Prostate gland (tissue), 2 donors: ENCODE measurements around the gene DCUN1D2. TPM values are rescaled to one million over a fixed set of nuclear protein-coding genes. Genes with fewer than 3 reads are reported as not detected.

Experiments used
- DNase-seq: peaks from one replicate; pipeline ENCODE4 v3.0.0-alpha.2; 2019; ENCODE audit warnings: low spot score
- H3K27ac ChIP-seq, 2 donors: fragments of 200-600 bp; sonication (generic); 2 replicates each; pipeline ENCODE4 v1.5.1; 2017 to 2019
- H3K27me3 ChIP-seq: fragments of 200-600 bp; sonication (generic); replicated peaks from 2 replicates; pipeline ENCODE4 v1.5.1; 2019; ENCODE audit not compliant: insufficient read depth
- H3K36me3 ChIP-seq, 2 donors: fragments of 200-600 bp; sonication (generic); 1 replicate in 1 of 2; 2 replicates in 1 of 2; pipeline versions ENCODE4 v1.5.1 to v1.8.1; 2017 to 2019
- H3K4me1 ChIP-seq: fragments of 200-600 bp; sonication (generic); replicated peaks from 2 replicates; pipeline ENCODE4 v1.5.1; 2019
- H3K4me3 ChIP-seq, 2 donors: fragments of 200-600 bp; sonication (generic); 2 replicates each; pipeline ENCODE4 v1.5.1; 2017 to 2019
- H3K9me3 ChIP-seq: fragments of 200-600 bp; sonication (generic); 2 replicates; pipeline ENCODE4 v1.5.1; 2017
- POLR2A ChIP-seq: fragments of 450-650 bp; IDR thresholded peaks from one replicate; pipeline ENCODE4 v1.6.1; 2016; ENCODE audit warnings: antibody characterized with exemption, mild to moderate bottlenecking
- POLR2AphosphoS5 ChIP-seq: sonication (generic); formaldehyde crosslinking; IDR thresholded peaks from one replicate; pipeline ENCODE4 v1.6.1; 2017; ENCODE audit warnings: antibody characterized with exemption
- WGBS: methylation state at CpG from one replicate; pipeline ENCODE4 v1.1.5; 2018; 5-methylcytosine and 5-hydroxymethylcytosine counted together
- intact Hi-C: fragments of 100-400 bp; cut with DNase I; formaldehyde crosslinking; loops from one replicate; pipeline ENCODE4 v1.14.2; 2022
- total RNA-seq, 2 donors: library from RNA; depleted of rRNA; stranded (reverse); fragments of >200 nt; gene quantifications; one replicate each; pipeline ENCODE4 v1.1.0, GENCODE V29; 2016
- TF ChIP-seq, protein P1 (sequence below), 4 experiments: fragments of 200-600 bp in 2 of 4; fragments of 450-650 bp in 2 of 4; sonication (generic) in 2 of 4; IDR thresholded peaks; 1 replicate in 3 of 4; 2 replicates in 1 of 4; pipeline ENCODE4 v1.5.1; 2016 to 2019; ENCODE audit warnings: antibody characterized with exemption in 4 of 4, mild to moderate bottlenecking in 2 of 4, moderate library complexity in 2 of 4

Gene DCUN1D2
- total RNA-seq, 2 donors from 2014 or later, result 11.0 to 48.0 TPM

DNA sequence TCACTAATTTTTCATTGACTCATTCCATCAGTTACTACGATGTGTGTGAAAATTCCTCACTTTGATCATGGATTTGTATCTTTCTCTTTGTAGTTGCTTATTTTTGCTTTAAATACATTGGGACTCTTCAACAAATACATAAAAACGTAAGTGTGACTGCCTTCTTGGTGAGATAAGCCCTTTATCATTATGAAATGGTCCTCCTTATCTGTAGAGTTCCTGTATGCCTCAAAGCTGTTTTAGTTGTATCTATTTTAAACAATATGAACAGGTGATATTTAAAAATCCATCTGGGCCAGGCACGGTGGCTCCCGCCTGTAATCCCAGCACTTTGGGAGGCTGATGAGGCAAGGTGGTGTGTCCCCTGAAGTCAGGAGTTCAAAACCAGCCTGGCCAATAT, 11.3 kb downstream of the DCUN1D2 start:
- Histone ChIP-seq H3K36me3 (no peaks in the 10 kb centered on the region), H3K27ac (no peak overlapping the region)
- 82% methylated on average over 4 of the region's 4 CpGs for WGBS

DNA sequence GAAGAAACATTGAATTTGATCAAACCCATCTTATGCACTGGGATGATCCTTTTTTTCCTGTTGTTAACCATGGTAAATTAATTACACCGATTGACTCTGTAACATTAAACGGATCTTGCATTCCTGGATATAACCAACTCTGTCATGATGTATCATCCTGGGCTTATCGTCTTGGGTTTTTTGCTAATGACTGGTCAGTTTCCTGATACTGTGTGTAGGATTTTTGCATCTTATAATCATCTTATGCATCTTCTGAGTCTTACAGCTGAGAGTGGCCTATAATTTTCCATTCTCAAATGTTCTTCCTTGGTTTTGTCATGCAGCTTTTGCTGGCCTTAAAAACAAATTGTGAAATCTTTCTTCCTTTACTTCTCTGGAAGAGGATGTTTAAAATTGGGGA, 12.8 kb downstream of the DCUN1D2 start:
- WGBS, result 98% methylated on average over 3 of the region's 3 CpGs
- Histone ChIP-seq H3K4me3 (no peak overlapping the region), H3K27ac (no peak overlapping the region), H3K9me3 (no peaks in the 10 kb centered on the region), H3K36me3 (no peaks in the 10 kb centered on the region), H3K27me3 (no peaks in the 10 kb centered on the region), H3K4me1 (no peaks in the 10 kb centered on the region)
- TF ChIP-seq, protein P1, sequence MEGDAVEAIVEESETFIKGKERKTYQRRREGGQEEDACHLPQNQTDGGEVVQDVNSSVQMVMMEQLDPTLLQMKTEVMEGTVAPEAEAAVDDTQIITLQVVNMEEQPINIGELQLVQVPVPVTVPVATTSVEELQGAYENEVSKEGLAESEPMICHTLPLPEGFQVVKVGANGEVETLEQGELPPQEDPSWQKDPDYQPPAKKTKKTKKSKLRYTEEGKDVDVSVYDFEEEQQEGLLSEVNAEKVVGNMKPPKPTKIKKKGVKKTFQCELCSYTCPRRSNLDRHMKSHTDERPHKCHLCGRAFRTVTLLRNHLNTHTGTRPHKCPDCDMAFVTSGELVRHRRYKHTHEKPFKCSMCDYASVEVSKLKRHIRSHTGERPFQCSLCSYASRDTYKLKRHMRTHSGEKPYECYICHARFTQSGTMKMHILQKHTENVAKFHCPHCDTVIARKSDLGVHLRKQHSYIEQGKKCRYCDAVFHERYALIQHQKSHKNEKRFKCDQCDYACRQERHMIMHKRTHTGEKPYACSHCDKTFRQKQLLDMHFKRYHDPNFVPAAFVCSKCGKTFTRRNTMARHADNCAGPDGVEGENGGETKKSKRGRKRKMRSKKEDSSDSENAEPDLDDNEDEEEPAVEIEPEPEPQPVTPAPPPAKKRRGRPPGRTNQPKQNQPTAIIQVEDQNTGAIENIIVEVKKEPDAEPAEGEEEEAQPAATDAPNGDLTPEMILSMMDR (IDR thresholded peaks at IDR 0.05), result no peak
- TF ChIP-seq POLR2A, result no peak
- no peak for TF ChIP-seq POLR2AphosphoS5
- DNase-seq, result no peak
- intact Hi-C loops, result no loop called here

More for the DNA sequence above, 11.3 kb downstream of the DCUN1D2 start:
- intact Hi-C loops, result no loop called here
- Histone ChIP-seq H3K9me3 (no peaks in the 10 kb centered on the region), H3K4me1 (no peaks in the 10 kb centered on the region), H3K4me3 (no peak overlapping the region), H3K27me3 (no peaks in the 10 kb centered on the region)
- TF ChIP-seq, protein P1 (IDR thresholded peaks at IDR 0.05), result no peak
- no peak for TF ChIP-seq POLR2A
- TF ChIP-seq POLR2AphosphoS5, result no peak
- DNase-seq, result no peak

DNA sequence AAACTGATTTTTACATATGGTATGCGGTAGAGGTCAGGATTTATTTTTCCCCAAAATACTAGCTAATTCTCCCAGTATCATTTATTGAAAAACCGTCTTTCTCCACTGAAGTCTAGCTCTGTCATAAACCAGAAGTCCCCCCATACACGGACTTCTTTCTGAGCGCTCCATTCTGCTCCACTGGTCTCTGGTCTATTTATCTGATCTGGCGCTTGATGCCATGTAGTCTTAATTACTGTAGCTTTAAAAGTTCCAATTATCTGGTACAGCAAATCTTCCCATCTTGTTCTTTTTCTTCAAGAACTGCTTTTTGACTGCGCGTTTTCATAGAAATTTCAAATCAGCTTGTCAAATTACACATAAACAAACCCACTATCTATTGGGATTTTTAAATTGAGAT, 13.7 kb downstream of the DCUN1D2 start:
- Histone ChIP-seq H3K4me1 (no peaks in the 10 kb centered on the region), H3K36me3 (no peaks in the 10 kb centered on the region), H3K27ac (no peak overlapping the region), H3K9me3 (no peaks in the 10 kb centered on the region), H3K4me3 (no peak overlapping the region), H3K27me3 (no peaks in the 10 kb centered on the region)
- intact Hi-C loops, result no loop called here
- TF ChIP-seq POLR2AphosphoS5, result no peak
- TF ChIP-seq, protein P1 (IDR thresholded peaks at IDR 0.05), result no peak
- TF ChIP-seq POLR2A, result no peak
- DNase-seq, result no peak
- WGBS, result 78% methylated on average over 7 of the region's 7 CpGs

DNA sequence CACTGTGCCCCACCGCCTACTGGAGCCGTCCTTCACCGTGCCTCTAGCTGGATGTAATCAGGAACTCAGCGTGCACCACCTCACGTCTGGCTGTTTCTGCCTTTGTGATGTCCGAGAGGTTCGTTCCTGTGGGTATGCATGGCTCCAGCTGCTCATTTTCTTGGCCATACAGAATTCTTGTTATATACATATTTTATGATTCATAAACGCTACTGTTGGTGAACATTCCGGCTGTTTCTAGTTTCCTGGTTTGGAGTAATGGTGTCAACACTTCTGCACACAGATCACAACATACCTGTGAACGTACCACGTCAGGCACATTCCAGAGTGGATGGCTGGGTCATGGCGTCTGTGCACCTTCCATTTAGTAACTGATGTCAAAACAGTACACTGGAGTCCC, 14.6 kb downstream of the DCUN1D2 start:
- H3K27ac ChIP-seq, result no peak overlapping the region
- 93% methylated on average over 12 of the region's 12 CpGs for WGBS
- intact Hi-C loops, result no loop called here
- no peak for DNase-seq
- no peaks in the 10 kb centered on the region for H3K9me3 ChIP-seq
- H3K27me3 ChIP-seq, result no peaks in the 10 kb centered on the region
- H3K4me3 ChIP-seq, result no peak overlapping the region
- H3K36me3 ChIP-seq, result no peaks in the 10 kb centered on the region
- no peak for TF ChIP-seq POLR2AphosphoS5
- H3K4me1 ChIP-seq, result no peaks in the 10 kb centered on the region

DNA sequence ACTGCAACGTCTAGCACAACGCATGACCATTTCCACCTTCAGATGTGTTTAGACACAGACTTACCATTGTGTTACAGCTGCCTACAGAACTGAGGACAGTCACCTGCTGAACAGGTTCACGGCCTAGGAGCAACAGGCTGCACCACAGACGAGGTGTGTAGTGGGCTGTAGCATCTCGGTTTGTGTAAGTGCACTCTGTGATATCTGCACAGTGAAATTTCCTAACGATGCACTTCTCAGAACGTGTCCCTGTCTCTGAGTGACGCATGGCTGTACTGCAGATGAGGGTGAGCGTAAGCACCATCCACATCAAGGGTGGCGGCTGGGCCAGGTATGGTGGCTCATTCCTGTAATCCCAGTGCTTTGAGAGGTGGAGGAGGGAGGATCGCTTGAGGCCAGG, 15.2 kb downstream of the DCUN1D2 start:
- DNase-seq, result no peak
- 92% methylated on average over 11 of the region's 11 CpGs for WGBS
- H3K9me3 ChIP-seq, result no peaks in the 10 kb centered on the region
- no peak overlapping the region for H3K4me3 ChIP-seq
- H3K27me3 ChIP-seq, result no peaks in the 10 kb centered on the region
- H3K4me1 ChIP-seq, result no peaks in the 10 kb centered on the region
- H3K36me3 ChIP-seq, result no peaks in the 10 kb centered on the region
- no peak for TF ChIP-seq POLR2A
- TF ChIP-seq, protein P1 (IDR thresholded peaks at IDR 0.05), result no peak
- no peak for TF ChIP-seq POLR2AphosphoS5
- intact Hi-C loops, result no loop called here
- no peak overlapping the region for H3K27ac ChIP-seq
